CD4-positive, alpha-beta T cell treated with Interleukin-6 at 100 ng/mL for 8 hours (primary cell): ENCODE measurements around the gene SDK1.

Experiments used
- DNase-seq: peaks from one replicate; pipeline ENCODE4 v3.0.0-alpha.2; 2020; ENCODE audit warnings: mixed read lengths, low spot score

SDK1 gene

GRCh38 chr7:3987426-3987927 is 686.4 kb downstream of the SDK1 start:
- no peak for DNase-seq

GRCh38 chr7:3989723-3990122 is 688.7 kb downstream of the SDK1 start:
- no peak for DNase-seq

DNA sequence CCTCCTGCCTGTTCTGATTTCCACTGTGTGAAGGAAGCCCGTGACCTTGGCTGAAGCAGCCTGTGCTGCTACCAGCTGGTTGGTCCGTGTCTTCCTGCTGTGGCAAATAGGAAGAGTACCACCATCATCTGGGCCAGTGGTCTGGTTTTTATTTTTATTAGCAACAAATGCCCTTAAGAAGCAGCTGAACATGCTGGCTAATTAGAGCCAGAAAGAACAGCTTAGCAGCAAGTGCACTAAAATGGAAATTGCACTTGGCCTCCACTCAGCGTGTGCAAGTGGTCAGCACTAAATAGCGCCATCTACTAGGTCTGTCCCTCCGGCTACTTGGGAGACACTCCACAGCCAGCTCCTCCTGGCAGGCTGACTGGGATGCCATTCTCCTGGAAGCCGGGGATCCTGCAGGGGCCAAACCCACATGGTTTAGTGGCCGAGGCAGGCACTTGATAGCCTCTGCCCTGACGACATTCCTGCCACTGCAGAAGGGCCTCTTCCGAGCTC is 690.7 kb downstream of the SDK1 start:
- DNase-seq, result no peak

- no peak for DNase-seq
These were observed 691.8 kb downstream of the SDK1 start for GRCh38 chr7:3992841-3993240.

DNA sequence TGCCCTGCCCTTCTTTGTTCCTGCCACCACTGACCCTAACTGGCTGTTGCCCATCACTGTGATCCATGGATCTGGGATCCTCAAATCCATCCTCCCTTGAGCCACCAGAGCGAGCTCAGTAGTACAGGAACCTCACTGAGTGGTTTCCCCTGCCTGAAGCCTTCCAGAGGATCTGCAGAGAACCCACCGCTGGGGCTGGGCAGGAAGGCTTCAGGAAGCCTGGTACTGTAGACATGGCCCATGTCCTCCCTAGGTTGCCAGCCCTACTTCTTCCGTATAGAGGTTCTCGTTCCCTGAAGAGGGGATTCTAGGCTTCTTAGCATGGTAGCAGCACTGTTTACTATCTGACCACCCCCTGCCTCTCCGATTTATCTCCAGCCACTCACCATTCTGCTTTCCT is 693.7 kb downstream of the SDK1 start:
- no peak for DNase-seq

- DNase-seq, result no peak
These were observed 694.1 kb downstream of the SDK1 start for GRCh38 chr7:3995187-3995586.

DNA sequence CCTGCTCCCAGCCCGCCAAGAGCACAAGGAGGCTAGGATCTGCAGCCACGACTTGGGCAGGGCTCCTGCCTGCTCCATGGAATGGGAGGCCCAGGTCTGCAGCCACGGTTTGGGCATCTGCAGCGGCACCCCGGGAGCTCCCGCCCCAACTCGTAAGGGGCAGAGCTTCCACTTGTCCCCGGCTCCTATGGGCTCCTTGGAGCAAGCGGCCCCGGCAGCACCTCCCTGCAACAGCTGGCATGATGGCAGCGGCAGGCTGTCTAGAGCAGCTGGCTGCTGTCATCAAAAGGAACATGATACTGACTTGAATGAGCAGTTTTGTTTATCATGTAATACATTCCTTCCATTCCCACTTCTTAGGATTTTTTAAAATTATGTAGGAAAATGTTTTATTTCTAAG is 697.0 kb downstream of the SDK1 start:
- no peak for DNase-seq

DNA sequence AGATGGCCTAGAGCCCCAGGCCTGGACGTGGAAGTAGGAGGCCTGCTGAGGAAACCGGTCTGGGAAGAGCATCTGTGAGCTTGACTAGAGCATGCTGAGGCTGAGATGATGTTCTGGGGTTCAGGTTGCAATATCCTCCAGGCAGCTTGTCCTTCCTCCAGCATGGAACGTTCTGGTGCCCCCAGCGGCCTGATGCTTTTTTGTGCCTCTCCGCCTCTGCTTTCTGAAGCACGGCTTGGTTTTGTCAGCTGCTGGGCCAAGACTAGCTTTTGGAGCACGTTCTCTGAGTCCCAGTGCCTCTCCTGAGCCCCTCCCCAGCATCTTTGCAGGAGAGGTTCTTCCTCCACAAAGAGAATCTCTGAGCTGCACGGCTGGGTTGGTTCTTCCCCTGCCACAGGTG is 699.1 kb downstream of the SDK1 start:
- DNase-seq, result no peak

GRCh38 chr7:4000934-4001333 is 699.9 kb downstream of the SDK1 start:
- DNase-seq, result no peak

DNA sequence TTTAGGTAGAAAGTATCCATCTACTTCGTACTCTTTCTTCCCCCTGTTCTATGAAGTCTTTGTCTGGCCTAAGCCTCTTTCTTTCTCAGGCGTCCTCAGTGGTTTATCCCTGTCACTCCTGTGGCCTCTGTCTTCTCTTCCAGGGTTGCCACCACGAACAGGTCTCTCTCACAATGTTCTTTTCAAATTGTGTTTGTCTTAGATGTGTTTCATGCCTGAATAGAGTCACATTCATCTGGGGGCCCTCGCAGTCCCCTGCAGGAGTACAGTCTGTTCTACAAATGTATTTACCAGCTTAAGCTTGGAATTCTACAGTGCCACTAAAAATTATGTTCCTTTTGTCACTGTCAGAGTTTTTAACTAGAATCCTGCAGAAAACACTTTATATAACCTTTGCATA is 700.7 kb downstream of the SDK1 start:
- no peak for DNase-seq

DNA sequence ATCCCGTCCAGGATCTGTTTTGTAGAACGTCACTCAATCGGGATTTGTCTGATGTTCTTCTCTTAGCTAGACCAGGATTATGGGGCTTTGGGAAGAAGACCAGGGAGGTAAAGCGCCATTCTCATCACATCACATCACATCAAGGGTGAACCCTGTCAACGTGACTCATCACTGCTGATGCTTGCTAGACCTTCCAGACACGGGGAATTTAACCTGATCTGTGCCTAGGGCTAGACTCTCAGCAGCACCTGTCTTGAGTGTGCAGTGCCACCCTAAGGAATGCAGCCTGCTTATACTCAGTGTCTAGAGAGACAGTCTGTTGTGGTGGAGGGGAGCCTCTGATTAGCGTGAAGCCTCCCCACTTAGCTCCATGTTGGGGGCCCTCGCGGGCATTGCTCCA is 702.5 kb downstream of the SDK1 start:
- DNase-seq, result no peak

- no peak for DNase-seq
These were observed 705.6 kb downstream of the SDK1 start for GRCh38 chr7:4006687-4007086.

DNA sequence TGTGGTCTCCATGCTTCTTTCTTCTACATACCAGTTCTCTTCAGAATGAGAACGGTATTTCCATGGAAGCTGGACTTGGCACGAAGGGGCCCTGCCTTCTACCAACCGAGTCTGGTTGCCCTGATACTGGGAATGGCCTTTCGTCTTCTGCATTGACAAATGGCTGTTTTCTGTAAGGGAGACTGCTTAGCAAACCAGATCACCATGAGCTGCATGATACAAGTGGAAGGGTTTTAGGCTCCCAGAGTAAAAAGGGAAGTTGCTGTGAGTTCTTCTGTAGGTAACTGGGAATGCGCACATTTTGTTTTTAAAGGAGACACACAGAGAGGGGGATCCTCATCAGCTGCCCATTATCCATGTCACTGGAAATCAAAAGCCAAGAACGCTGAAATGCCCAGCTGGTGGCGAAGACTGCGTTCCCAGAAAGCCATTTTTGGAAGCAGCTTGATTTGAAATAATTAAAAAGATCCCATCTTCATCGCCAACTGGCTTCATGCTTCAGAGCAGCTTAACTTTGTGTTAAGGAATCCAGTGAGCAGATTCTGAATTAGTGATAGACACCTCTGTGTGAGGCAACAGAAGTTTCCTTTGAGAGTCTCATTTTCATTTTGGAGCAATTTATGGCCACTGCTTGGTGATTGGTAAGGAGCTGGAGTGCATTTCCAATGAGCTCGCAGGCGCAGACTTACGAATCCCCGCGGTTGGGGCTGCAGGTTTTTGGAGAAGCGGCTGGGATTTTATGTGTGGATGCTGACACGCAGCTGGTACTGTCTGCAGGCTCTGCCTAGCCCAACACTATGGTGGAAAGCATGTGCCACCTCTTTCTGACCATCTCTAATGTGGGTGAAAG is 708.4 kb downstream of the SDK1 start:
- no peak for DNase-seq

DNA sequence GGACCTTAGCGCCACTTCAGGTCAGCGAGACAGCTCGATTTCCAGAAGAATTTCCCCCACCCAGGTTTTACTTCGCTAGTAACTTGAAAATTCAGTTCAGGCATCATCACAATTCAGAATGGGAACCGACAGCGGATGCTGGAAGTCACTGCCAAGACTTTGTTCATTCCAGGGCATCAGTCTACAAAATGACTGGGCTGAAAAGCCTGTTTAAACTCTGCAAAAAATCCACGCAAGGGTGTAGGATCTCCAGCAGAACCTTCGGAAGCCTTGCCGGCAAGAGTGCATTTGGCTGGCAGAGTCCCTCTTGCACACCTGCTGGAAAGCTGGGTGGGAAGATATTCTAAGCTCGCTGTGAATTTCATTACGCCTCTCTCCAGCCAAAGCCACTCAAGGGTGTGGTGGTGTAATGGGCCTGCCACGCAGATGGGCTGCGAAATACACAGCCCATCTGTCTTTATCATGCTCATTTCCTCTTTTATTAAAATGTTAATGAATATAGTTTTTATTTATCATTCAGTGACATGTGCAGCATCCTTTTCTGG is 709.1 kb downstream of the SDK1 start:
- DNase-seq, result no peak

DNA sequence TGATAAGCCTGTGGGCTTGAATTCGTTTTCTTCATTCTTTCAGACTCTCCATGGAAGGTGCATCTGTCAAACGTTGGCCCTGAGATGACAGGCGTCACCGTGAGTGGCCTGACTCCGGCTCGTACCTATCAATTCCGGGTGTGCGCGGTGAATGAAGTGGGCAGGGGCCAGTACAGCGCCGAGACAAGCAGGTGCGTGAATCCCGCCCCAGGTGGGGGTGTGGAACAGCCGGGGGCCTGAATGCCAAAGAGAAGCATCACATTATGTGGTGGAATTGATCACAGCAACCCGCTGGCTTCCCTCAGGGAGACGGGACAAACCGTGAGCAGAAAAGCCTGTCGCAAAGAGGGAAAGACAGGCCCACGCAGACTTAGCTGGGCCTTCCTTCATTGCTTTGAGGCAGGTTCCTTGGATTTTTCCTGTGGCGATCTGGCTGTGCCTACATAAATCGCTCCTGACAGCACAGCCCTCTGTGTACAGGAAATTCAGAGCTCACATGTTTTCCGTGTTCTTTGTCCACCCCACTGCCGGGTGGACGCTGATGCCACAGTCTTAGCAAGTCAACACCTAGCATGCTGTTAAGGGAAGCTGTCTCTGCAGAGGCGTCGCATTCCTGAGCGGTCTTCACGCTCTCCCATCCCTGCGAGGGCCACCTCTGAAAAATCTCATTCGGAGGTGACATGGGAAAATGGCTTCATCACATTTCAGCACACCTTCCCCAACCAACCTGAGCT is 710.0 kb downstream of the SDK1 start:
- no peak for DNase-seq

GRCh38 chr7:4013793-4014192 is 712.7 kb downstream of the SDK1 start:
- no peak for DNase-seq

DNA sequence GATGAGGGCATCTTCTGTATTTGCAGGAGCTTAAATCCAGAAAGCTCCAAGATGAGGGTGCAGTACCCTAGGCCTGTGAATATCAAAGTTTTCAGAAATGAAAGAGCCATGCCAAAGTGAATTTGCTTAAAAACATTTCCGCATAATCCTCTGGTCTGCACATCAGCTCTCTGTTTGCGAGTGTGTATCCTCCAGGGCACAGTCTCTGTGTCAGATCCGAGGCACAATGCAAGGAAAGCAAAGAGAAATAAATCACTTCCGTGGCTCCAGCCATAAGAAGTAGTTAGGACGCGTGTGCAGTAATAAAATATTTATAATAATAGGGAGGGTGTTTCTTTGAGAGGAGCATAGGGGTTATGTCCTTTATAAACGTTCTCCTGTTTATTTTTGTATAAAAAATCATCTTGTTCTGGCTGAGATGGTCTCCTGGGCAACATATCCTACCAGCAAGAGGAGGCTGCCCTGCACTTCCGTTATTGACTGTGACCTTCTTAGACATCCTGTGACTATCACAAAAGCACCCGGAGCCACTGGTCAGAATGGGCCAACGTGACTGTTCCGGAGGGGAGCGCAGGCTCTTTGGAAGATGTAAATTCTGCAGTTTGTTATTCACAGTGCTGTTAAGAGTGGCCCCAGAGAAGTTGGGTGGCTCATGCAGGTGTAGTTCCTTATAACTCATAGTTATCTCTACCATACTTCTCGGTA is 713.4 kb downstream of the SDK1 start:
- no peak for DNase-seq

DNA sequence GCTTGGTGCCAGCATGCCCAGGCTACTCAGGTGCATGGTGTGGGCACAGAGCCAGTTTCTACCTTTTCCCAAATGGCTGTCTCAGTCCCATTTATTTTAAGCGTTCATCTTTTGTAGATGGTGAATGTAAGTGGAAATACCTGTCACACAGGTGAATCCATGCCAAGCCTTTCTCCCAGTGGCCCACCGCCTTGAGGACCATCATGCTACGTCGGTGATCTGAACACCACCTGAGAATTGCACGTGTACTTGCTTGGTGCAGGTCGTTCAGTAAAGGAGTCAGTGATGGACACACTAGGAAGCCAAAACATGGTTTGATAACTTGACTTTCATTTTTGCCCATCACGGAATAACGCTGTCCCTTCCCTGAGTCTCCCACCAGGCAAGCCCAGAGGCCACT is 714.3 kb downstream of the SDK1 start:
- DNase-seq, result no peak

DNA sequence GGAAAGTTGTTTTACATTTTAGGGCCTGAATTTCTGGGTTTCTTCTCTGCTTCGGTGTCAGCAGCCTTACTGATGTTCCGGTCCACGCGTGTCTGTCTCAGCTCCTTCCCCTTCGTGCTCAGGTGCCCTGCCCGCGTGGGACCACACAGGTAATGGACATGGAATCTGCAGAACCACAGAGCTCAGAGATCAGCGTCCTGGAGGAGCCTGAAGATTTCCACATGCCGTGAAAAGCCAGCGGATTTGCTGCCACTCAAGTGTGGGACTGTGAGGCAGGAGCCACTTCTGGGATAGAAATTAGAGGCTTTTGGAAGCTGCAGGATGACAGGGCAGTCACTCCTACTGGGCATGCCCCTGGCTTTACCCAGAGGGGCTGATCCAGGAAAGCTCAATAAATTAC is 714.9 kb downstream of the SDK1 start:
- DNase-seq, result no peak

- DNase-seq, result no peak
These were observed 716.0 kb downstream of the SDK1 start for GRCh38 chr7:4017081-4017480.

DNA sequence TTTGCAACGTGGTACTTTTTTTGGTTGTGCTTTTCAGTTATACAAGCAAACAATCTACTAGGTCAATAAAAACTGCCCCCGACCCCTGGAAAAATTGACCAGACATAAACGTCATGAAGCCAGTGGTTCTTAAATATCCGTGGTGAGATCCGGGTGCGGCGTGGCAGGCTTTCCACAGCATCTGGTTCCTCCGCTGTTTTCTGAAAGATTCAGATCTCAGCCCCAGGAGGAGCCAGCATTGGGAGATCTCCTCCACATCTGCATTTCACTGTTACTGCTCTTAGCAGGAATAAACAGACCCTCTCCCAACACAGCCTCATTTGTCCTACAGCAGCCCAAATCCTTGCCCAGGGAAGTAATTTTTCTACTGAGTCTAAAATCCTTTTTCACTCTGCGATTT is 716.7 kb downstream of the SDK1 start:
- DNase-seq, result no peak

GRCh38 chr7:4018601-4019316 is 717.7 kb downstream of the SDK1 start:
- DNase-seq, result no peak
